HepG2 (cell line): ENCODE results near the gene BET1. TPM values are rescaled to one million over a fixed set of nuclear protein-coding genes. Genes with fewer than 3 reads are reported as not detected.

Source experiments
- AHR ChIP-seq: IDR thresholded peaks from 2 replicates; pipeline ENCODE4 v1.6.1; 2018; ENCODE audit warnings: missing genetic modification reagents, missing compliant biosample characterization
- AKAP8 ChIP-seq: sonication (generic); formaldehyde crosslinking; IDR thresholded peaks from 2 replicates; pipeline ENCODE4 v1.5.1; 2020; ENCODE audit warnings: mild to moderate bottlenecking, missing genetic modification reagents
- ARNT2 ChIP-seq: sonication (generic); formaldehyde crosslinking; IDR thresholded peaks from 2 replicates; pipeline ENCODE4 v1.8.0; 2022; ENCODE audit warnings: mild to moderate bottlenecking, low read depth, missing genetic modification reagents, moderate library complexity
- CBX5 ChIP-seq: sonication (generic); formaldehyde crosslinking; IDR thresholded peaks from 2 replicates; pipeline ENCODE4 v1.4.0; 2020; ENCODE audit warnings: missing genetic modification reagents, borderline replicate concordance
- EZH2 ChIP-seq: conservative IDR thresholded peaks from 2 replicates; pipeline ENCODE4 v1.6.1; 2012; ENCODE audit warnings: mild to moderate bottlenecking, low read depth, low read length, moderate library complexity
- IKZF1 ChIP-seq: fragments of 450-650 bp; IDR thresholded peaks from 2 replicates; pipeline ENCODE4 v1.7.1; 2016
- MBD4 ChIP-seq: IDR thresholded peaks from 2 replicates; pipeline ENCODE4 v1.6.1; 2012; ENCODE audit warnings: low read length, inconsistent platforms, borderline replicate concordance
- PHF21A ChIP-seq: sonication (generic); formaldehyde crosslinking; IDR thresholded peaks from 2 replicates; pipeline ENCODE4 v1.5.0; 2020; ENCODE audit warnings: mild to moderate bottlenecking, missing genetic modification reagents
- PRDM15 ChIP-seq: sonication (generic); formaldehyde crosslinking; IDR thresholded peaks from 2 replicates; pipeline ENCODE4 v1.4.0; 2020; ENCODE audit warnings: missing genetic modification reagents
- RAD21 ChIP-seq: fragments of 450-650 bp; formaldehyde crosslinking; IDR thresholded peaks from 2 replicates; pipeline ENCODE4 v1.5.0; 2020; ENCODE audit warnings: mild to moderate bottlenecking
- RFX3 ChIP-seq: IDR thresholded peaks from 2 replicates; pipeline ENCODE4 v1.6.1; 2016; ENCODE audit warnings: missing biosample characterization, missing genetic modification reagents
- RXRA ChIP-seq: sonication (generic); formaldehyde crosslinking; IDR thresholded peaks from 2 replicates; pipeline ENCODE4 v1.5.1; 2020; ENCODE audit warnings: missing genetic modification reagents
- SETDB1 ChIP-seq: sonication (generic); formaldehyde crosslinking; IDR thresholded peaks from 2 replicates; pipeline ENCODE4 v1.5.1; 2020; ENCODE audit warnings: missing genetic modification reagents, mild to moderate bottlenecking, borderline replicate concordance
- SNAPC5 ChIP-seq: sonication (generic); formaldehyde crosslinking; IDR thresholded peaks from 2 replicates; pipeline ENCODE4 v1.8.1; 2023; ENCODE audit warnings: mild to moderate bottlenecking, missing genetic modification reagents, borderline replicate concordance
- SOX13 ChIP-seq, 3 experiments: fragments of 450-650 bp in 1 of 3; sonication (generic) in 1 of 3; formaldehyde crosslinking in 1 of 3; IDR thresholded peaks in 2 of 3; conservative IDR thresholded peaks in 1 of 3; 2 replicates each; pipeline versions ENCODE4 v1.5.0 to v1.6.1; 2016 to 2020; ENCODE audit warnings: antibody characterized with exemption in 1 of 3, mild to moderate bottlenecking in 1 of 3, missing compliant biosample characterization in 1 of 3, missing genetic modification reagents in 1 of 3, moderate library complexity in 1 of 3
- THAP8 ChIP-seq: sonication (generic); formaldehyde crosslinking; IDR thresholded peaks from 2 replicates; pipeline ENCODE4 v1.5.1; 2020; ENCODE audit warnings: missing genetic modification reagents, mild to moderate bottlenecking, borderline replicate concordance
- ZBTB1 ChIP-seq: sonication (generic); formaldehyde crosslinking; IDR thresholded peaks from 2 replicates; pipeline ENCODE4 v1.4.0; 2020; ENCODE audit warnings: missing genetic modification reagents, borderline replicate concordance
- ZBTB39 ChIP-seq: sonication (generic); formaldehyde crosslinking; IDR thresholded peaks from 2 replicates; pipeline ENCODE4 v1.5.0; 2020; ENCODE audit warnings: missing genetic modification reagents
- ZFP62 ChIP-seq: sonication (generic); formaldehyde crosslinking; IDR thresholded peaks from 2 replicates; pipeline ENCODE4 v1.4.0; 2020; ENCODE audit warnings: missing genetic modification reagents
- ZMAT3 ChIP-seq: sonication (generic); formaldehyde crosslinking; conservative IDR thresholded peaks from 2 replicates; pipeline ENCODE4 v1.7.0; 2021; ENCODE audit warnings: missing genetic modification reagents
- ZNF430 ChIP-seq: sonication (generic); formaldehyde crosslinking; IDR thresholded peaks from 2 replicates; pipeline ENCODE4 v1.9.0; 2021; ENCODE audit warnings: mild to moderate bottlenecking, missing genetic modification reagents
- ZSCAN31 ChIP-seq: sonication (generic); formaldehyde crosslinking; IDR thresholded peaks from 2 replicates; pipeline ENCODE4 v1.5.0; 2020; ENCODE audit warnings: low read depth, mild to moderate bottlenecking, missing genetic modification reagents
- polyA plus RNA-seq, 8 experiments: library from polyadenylated mRNA; depleted of rRNA in 3 of 8; stranded (reverse) in 7 of 8; unstranded in 1 of 8; fragments of >200 nt; fragmentation: Illumina TruSeq in 4 of 8; extraction: Trizol in 4 of 8; gene quantifications; 2 replicates each; pipeline versions ENCODE4 v1.2.1 to v1.2.3, GENCODE V29; 2011 to 2016; ENCODE audit warnings: low read depth in 4 of 8, missing spikeins in 1 of 8, mixed read lengths in 1 of 8; ENCODE audit not compliant: insufficient read depth in 1 of 8
- total RNA-seq, 5 experiments: library from RNA; depleted of rRNA; stranded (reverse); fragments of >200 nt; fragmentation: Illumina TruSeq; extraction: Trizol; gene quantifications; 2 replicates each; pipeline ENCODE4 v1.2.3, GENCODE V29; 2016; ENCODE audit warnings: low read depth in 1 of 5

The BET1 gene
- total and polyA plus RNA-seq, 2 of the 13 experiments (the other 11 are each of a cell fraction or from before 2014, with no cell fraction given), result 23.8 to 33.7 TPM

- TF ChIP-seq EZH2 (no peak), AHR (CRISPR knock-in tag) (peak; percentile 39; the same call in 1 of the 2 replicates), PRDM15 (CRISPR knock-in tag) (peak; percentile 79), SNAPC5 (no peak), RXRA (CRISPR knock-in tag) (peak; percentile 54), ZFP62 (no peak), PHF21A (CRISPR knock-in tag) (peak; percentile 23; the same call in 1 of the 2 replicates), AKAP8 (CRISPR knock-in tag) (no peak), ZSCAN31 (CRISPR knock-in tag) (peak; percentile 84; the same call in 1 of the 2 replicates), IKZF1 (no peak), MBD4 (no peak), CBX5 (CRISPR knock-in tag) (no peak), SOX13 (IDR thresholded peaks at IDR 0.05) (no peak), SOX13 (CRISPR knock-in tag; conservative IDR thresholded peaks at IDR 0.05 in 1 of 2, IDR thresholded peaks at IDR 0.05 in 1 of 2) (peak in 1 of 2 experiments; percentile 37; a peak in 2 of 4 replicates), THAP8 (no peak), ZMAT3 (CRISPR knock-in tag) (no peak), RAD21 (CRISPR knock-in tag) (no peak), RFX3 (no peak), ARNT2 (CRISPR knock-in tag) (peak; percentile 35; the same call in 1 of the 2 replicates), SETDB1 (CRISPR knock-in tag) (no peak), ZBTB1 (no peak), ZNF430 (no peak), ZBTB39 (CRISPR knock-in tag) (no peak)
These were observed at the start of gene BET1 (continued) for GRCh38 chr7:94004024-94004951.
